Body of pancreas (tissue), 4 donors: ENCODE measurements around the gene CDK8. TPM values are rescaled to one million over a fixed set of nuclear protein-coding genes. Genes with fewer than 3 reads are reported as not detected.

Experiments used
- ATAC-seq: fragments of 150-250 bp; one replicate; pipeline ENCODE4 v1.9.1; 2016
- DNase-seq, 4 donors: peaks; one replicate each; pipeline ENCODE4 v3.0.0-alpha.2; 2019
- H3K27ac ChIP-seq, 4 donors: fragments of 200-600 bp; sonication (generic); 1 replicate in 3 of 4; 2 replicates in 1 of 4; pipeline versions ENCODE4 v1.5.1 to v1.6.1; 2016 to 2019; ENCODE audit warnings: mild to moderate bottlenecking in 1 of 4, mixed read lengths in 1 of 4, moderate library complexity in 1 of 4
- H3K27me3 ChIP-seq, 2 donors: fragments of 200-600 bp; sonication (generic); one replicate each; pipeline ENCODE4 v1.6.0; 2016; ENCODE audit warnings: mild to moderate bottlenecking in 1 of 2
- H3K36me3 ChIP-seq, 2 donors: fragments of 200-600 bp; sonication (generic); replicated peaks in 1 of 2; 2 replicates each; pipeline ENCODE4 v1.5.1; 2016; ENCODE audit warnings: low read depth in 2 of 2; ENCODE audit not compliant: insufficient read depth in 1 of 2
- H3K4me1 ChIP-seq: fragments of 200-600 bp; sonication (generic); one replicate; pipeline ENCODE4 v1.6.0; 2016
- H3K4me3 ChIP-seq, 2 donors: fragments of 200-600 bp; sonication (generic); 1 replicate in 1 of 2; 2 replicates in 1 of 2; pipeline ENCODE4 v1.5.1; 2016 to 2019
- H3K9me3 ChIP-seq, 3 donors: fragments of 200-600 bp; sonication (generic); 1 replicate in 2 of 3; 2 replicates in 1 of 3; pipeline ENCODE4 v1.5.1; 2016
- POLR2A ChIP-seq, 3 donors: fragments of 450-650 bp; IDR thresholded peaks; one replicate each; pipeline ENCODE4 v1.6.1; 2016; ENCODE audit warnings: antibody characterized with exemption in 3 of 3, mild to moderate bottlenecking in 2 of 3
- WGBS, 2 donors: methylation state at CpG; one replicate each; pipeline ENCODE4 v1.1.5; 2017; 5-methylcytosine and 5-hydroxymethylcytosine counted together
- intact Hi-C: fragments of 100-400 bp; cut with DNase I; formaldehyde crosslinking; loops from one replicate; pipeline ENCODE4 v1.15.1; 2023
- total RNA-seq, 2 donors: library from RNA; depleted of rRNA; stranded (reverse); fragments of >200 nt; gene quantifications; one replicate each; pipeline ENCODE4 v1.1.0, GENCODE V29; 2016
- TF ChIP-seq, protein P1 (sequence below), 7 experiments: fragments of 450-650 bp in 4 of 7; fragments of 200-600 bp in 3 of 7; sonication (generic) in 3 of 7; IDR thresholded peaks; one replicate each; pipeline ENCODE4 v1.5.1; 2016 to 2019; ENCODE audit warnings: antibody characterized with exemption in 7 of 7

Gene CDK8
- total RNA-seq, 2 donors from 2014 or later, result 12.7 to 13.8 TPM

DNA sequence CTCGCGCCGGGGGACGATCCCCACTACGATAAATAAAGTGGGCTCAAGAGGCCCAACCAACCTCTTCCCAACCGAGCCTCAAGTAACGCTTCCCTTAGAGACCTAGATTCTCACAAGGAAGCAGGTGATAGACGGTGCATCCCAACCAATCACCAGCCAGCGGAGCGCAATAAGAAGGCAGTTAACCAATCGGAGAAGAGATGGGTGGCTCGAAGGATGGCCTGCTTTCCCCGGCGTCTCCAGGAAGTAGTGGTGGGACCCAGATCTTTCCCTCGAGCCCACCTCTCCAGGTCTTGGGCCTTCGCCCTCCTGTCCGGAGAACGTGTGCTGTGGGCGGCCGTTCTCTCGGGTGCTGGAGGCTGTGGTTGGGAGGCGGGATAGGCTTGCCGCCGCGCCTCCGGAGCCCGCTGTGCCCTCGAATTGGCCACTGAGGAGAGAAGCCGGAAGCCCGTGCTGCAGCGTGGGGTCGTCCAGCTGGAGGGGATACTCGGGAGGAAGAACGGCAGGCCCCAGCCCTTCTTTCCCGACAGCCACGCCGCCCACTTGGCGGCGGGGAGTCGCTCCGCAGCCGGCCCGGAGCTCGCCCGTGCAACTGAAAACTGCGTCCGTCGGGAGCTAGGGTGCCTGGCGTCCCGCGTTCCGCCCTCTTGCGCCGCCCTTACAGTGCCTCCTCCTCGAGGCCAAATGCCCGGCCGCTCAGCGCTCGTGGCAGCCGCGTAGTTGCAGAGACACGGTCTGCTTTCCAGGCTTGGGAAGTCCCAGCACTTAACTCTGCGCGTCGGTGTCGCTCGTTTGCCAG, 32.0 kb upstream of the CDK8 start, which contains the start of gene RNF6:
TSS of gene RNF6 (minus strand) at position 594 of the 799 bp plus-strand sequence. CDS start 2,665 bp downstream, outside the sequence.
- H3K27ac ChIP-seq, result peak within 1 kb of the TSS; percentile 87 to 99 (median 93)
- no peaks in the 10 kb centered on the region for H3K9me3 ChIP-seq
- intact Hi-C loops, result no loop called here
- no peaks in the 10 kb centered on the region for H3K27me3 ChIP-seq
- H3K4me3 ChIP-seq, result peak within 1 kb of the TSS; percentile 64 to 85
- 0% methylated on average over 14 to 58 of the region's 67 CpGs for WGBS, 2 donors
- H3K36me3 ChIP-seq, result peaks cover 0 to 13% of the 10 kb centered on the region in 2 donors
- peak; percentile 98 for ATAC-seq
- DNase-seq, result peak; percentile 94 to 98 (median 96)
- TF ChIP-seq POLR2A (IDR thresholded peaks at IDR 0.05), result peak; percentile 55 to 89 (median 83)
- TF ChIP-seq, protein P1, sequence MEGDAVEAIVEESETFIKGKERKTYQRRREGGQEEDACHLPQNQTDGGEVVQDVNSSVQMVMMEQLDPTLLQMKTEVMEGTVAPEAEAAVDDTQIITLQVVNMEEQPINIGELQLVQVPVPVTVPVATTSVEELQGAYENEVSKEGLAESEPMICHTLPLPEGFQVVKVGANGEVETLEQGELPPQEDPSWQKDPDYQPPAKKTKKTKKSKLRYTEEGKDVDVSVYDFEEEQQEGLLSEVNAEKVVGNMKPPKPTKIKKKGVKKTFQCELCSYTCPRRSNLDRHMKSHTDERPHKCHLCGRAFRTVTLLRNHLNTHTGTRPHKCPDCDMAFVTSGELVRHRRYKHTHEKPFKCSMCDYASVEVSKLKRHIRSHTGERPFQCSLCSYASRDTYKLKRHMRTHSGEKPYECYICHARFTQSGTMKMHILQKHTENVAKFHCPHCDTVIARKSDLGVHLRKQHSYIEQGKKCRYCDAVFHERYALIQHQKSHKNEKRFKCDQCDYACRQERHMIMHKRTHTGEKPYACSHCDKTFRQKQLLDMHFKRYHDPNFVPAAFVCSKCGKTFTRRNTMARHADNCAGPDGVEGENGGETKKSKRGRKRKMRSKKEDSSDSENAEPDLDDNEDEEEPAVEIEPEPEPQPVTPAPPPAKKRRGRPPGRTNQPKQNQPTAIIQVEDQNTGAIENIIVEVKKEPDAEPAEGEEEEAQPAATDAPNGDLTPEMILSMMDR (IDR thresholded peaks at IDR 0.05), result peak in 3 of 7 experiments; percentile 19 to 35 (median 30)
- peaks cover 24% of the 10 kb centered on the region for H3K4me1 ChIP-seq

DNA sequence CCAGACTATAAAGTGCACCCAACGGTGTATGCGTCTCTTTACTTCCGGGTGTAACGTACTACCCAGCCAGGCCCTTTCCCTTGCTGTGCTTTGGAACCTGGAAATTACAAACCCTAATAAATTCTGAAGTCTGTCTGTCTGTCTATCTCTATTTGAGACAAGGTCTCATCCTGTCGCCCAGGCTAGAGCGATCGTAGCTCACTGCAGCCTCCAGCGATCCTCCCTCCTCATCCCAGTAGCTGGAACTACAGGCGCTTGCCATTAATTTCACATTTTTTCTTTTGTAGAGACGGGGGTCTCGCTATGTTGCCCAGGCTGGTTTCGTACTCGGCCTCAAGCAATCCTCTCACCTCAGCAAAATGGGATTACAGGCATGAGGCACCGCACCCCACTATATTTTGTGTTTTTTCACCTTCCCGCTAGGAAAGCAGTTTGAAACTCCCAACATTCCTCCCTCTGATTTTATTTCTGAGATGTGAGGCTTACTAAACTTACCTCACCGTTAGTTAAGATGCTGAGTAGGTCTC, 31.3 kb upstream of the CDK8 start:
- TF ChIP-seq, protein P1 (IDR thresholded peaks at IDR 0.05), result no peak
- TF ChIP-seq POLR2A (IDR thresholded peaks at IDR 0.05), result no peak
- DNase-seq (no peak), ATAC-seq (peak; percentile 67)
- H3K4me3 ChIP-seq, result peak overlapping the region; percentile 64 to 85
- WGBS, 2 donors, result 15 to 18% methylated on average over 16 of the region's 16 CpGs
- H3K27me3 ChIP-seq, result no peaks in the 10 kb centered on the region
- H3K27ac ChIP-seq, result peak overlapping the region; percentile 87 to 99 (median 93)
- peaks cover 0 to 8% of the 10 kb centered on the region in 2 donors for H3K36me3 ChIP-seq
- no peaks in the 10 kb centered on the region for H3K9me3 ChIP-seq
- H3K4me1 ChIP-seq, result peaks cover 24% of the 10 kb centered on the region
- intact Hi-C loops, result no loop called here

DNA sequence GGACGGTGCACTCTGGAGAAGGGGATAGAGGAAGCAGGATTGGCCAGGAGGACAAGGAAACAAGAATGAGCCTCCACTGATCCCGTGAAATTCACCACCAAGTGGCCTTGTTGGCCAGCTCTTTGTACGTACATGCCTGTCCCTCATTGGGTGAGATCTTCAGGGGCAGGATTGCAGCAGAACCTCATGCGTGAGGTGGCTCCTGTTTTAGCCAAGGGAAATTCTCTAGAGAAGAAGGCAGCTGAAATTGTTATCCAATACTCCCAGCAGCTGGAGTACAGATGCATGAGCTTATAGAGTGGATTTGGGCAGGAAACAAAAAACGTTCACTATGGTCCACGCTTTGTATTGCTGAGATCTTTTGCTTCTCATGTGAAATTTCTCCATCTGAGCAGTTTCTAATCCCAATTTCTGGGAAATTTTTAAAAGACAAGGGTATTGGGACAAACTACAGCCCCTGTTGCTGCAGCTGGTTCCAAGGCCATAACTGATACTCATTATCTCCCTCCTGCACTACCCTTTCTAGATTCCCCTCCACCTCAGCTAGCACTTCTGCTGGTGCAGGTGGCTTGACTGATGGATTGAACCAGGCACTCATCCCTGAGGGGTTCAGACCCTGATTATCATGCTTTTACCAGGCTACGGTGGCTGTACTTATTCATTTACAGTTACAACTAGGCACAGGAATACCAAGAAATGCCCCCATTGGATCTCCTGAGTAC, 27.9 kb upstream of the CDK8 start:
- TF ChIP-seq, protein P1 (IDR thresholded peaks at IDR 0.05), result no peak
- no peak for TF ChIP-seq POLR2A (IDR thresholded peaks at IDR 0.05)
- ATAC-seq, result no peak
- no peak for DNase-seq
- Histone ChIP-seq H3K4me1 (peaks cover 6% of the 10 kb centered on the region), H3K36me3 (no peaks in the 10 kb centered on the region), H3K27me3 (no peaks in the 10 kb centered on the region), H3K27ac (no peak overlapping the region), H3K9me3 (no peaks in the 10 kb centered on the region), H3K4me3 (no peak overlapping the region)
- WGBS, 2 donors, result 72 to 74% methylated on average over 7 of the region's 7 CpGs
- intact Hi-C loops, result no loop called here

DNA sequence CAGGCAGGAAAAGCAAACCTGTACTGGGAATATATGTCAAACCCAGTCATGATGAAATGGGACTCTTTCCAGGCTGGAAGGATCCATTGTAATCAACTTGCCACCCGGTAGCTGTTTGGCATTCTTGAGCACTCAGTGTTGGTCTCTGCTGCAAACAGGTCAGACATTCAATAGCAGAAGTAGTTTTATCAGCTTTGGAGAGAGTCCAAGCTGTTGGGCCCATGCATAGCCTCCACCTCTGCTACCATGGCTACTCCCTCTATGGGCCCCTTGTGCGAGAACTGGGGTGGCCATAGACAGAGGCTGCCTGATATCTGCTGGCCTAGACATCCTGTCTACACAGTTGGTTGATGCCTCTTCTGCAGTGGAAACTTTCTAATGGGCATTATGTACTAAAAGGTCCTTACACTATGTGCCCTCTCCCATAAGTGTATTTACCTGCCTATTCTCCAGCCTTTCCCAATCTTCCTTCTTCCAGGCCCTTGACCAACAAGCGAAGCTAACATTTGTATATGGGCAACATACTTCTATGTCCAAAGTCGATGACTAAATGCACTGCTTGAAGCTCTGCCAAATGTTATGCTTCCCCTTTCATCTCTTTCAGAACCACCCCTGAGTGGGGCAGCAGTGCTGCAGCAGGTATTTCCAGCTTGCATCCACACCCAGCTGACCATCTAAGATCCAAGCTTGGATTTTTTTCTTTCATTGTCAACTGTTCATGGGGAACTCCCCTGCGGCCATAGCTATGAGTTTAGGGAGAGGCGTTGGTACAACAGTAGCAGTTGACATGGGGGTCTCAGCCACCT, 26.6 kb upstream of the CDK8 start:
- Histone ChIP-seq H3K36me3 (no peaks in the 10 kb centered on the region), H3K4me1 (peaks cover 5% of the 10 kb centered on the region), H3K9me3 (no peaks in the 10 kb centered on the region), H3K27me3 (no peaks in the 10 kb centered on the region), H3K27ac (no peak overlapping the region), H3K4me3 (no peak overlapping the region)
- intact Hi-C loops, result no loop called here
- TF ChIP-seq, protein P1 (IDR thresholded peaks at IDR 0.05), result no peak
- TF ChIP-seq POLR2A (IDR thresholded peaks at IDR 0.05), result no peak
- 67 to 75% methylated on average over 6 of the region's 6 CpGs for WGBS, 2 donors
- no peak for DNase-seq
- ATAC-seq, result no peak
